ENCODE results near the gene ZNF385A. TPM values are rescaled to one million over a fixed set of nuclear protein-coding genes. Genes with fewer than 3 reads are reported as not detected.

ZNF385A gene
- total and polyA plus RNA-seq, 9 of the 15 experiments (the other 6 are each of a cell fraction or from before 2014, with no cell fraction given): 1.0 to 111 (median 7.7) TPM

DNA sequence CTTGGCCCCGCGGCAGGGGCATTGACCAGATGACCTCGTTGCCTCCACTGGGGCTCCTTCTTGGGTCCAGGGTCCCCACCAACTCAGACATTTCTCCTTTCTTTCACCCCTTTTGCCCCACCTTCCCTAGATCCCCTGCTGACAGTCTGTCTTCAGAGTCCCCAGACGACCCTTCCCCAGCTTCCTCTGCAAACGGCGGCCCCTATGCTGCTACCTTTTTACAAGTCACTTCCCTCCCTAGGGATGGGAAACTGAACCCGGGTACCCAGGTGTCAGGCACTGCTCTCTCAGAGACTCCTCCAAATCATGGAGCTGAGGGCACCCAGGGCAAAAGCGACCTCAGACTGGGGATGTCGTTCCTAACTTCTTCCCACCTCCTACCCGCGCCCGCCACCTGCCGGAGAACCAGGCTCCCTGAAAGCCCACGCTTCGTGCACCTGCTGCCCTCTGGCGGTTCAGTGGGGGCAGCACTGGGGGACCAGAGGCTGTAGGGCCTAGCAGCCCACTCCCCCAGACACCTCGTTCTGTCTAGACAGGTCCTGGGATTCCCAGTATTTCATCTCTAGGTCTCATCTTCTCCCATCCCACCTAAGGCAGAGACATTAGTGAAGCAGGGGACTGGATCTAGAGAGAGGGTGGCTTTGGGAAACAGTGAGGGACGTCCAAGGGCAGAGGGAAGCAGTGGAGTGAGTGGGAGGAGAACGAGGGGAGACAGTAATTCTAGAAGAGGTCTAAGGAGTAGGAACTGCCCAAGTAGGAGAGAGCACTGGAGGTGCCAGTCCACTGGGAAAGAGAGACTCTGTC is 4.9 kb downstream of the ZNF385A start (continued):
- no peak for TF ChIP-seq KLF6 (CRISPR knock-in tag; IDR thresholded peaks at IDR 0.05; ENCODE audit: borderline replicate concordance)
- TF ChIP-seq HSF4 (CRISPR knock-in tag; IDR thresholded peaks at IDR 0.05; ENCODE audit: borderline replicate concordance): no peak
- no peak for TF ChIP-seq SMARCB1 (IDR thresholded peaks at IDR 0.05; ENCODE audit: insufficient read length, low read depth)
- no peak for TF ChIP-seq SNIP1 (IDR thresholded peaks at IDR 0.05; ENCODE audit: low read depth)
- TF ChIP-seq, protein P1, sequence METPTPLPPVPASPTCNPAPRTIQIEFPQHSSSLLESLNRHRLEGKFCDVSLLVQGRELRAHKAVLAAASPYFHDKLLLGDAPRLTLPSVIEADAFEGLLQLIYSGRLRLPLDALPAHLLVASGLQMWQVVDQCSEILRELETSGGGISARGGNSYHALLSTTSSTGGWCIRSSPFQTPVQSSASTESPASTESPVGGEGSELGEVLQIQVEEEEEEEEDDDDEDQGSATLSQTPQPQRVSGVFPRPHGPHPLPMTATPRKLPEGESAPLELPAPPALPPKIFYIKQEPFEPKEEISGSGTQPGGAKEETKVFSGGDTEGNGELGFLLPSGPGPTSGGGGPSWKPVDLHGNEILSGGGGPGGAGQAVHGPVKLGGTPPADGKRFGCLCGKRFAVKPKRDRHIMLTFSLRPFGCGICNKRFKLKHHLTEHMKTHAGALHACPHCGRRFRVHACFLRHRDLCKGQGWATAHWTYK (CRISPR knock-in tag; IDR thresholded peaks at IDR 0.05): 0 out of 2 replicates have a peak, but pooled peaks have one; percentile 14
- TF ChIP-seq XRCC3 (IDR thresholded peaks at IDR 0.05): no peak
- no peak for TF ChIP-seq CBX2 (IDR thresholded peaks at IDR 0.05; ENCODE audit: insufficient read depth, low read length, poor library complexity, severe bottlenecking)
- no peak for TF ChIP-seq ETV6 (IDR thresholded peaks at IDR 0.05; ENCODE audit: borderline replicate concordance in 1 of 2, low read depth in 2 of 2, low read length in 1 of 2)
- 0 out of 2 replicates have a peak, but pooled peaks have one; percentile 57 for TF ChIP-seq ETV6 (CRISPR knock-in tag; IDR thresholded peaks at IDR 0.05; ENCODE audit: borderline replicate concordance)
- TF ChIP-seq ETV1 (tag; conservative IDR thresholded peaks at IDR 0.05; ENCODE audit: low read depth): no peak
- no peak for TF ChIP-seq NFXL1 (CRISPR knock-in tag; IDR thresholded peaks at IDR 0.05)
- TF ChIP-seq CBX3 (IDR thresholded peaks at IDR 0.05; ENCODE audit: borderline replicate concordance in 1 of 2, low read length in 2 of 2): peak in 1 of 2 experiments; percentile 52; a peak in 1 of 3 replicates
- TF ChIP-seq ZBTB7A (IDR thresholded peaks at IDR 0.05; ENCODE audit: borderline replicate concordance, control insufficient read depth, low read depth, low read length): peak; percentile 99
- no peak for TF ChIP-seq GATA2 (CRISPR knock-in tag; IDR thresholded peaks at IDR 0.05)
- TF ChIP-seq BCOR (IDR thresholded peaks at IDR 0.05): peak; percentile 54; the same call in 1 of the 2 replicates
- no peak for TF ChIP-seq MCM7 (IDR thresholded peaks at IDR 0.05)
- no peak for TF ChIP-seq POLR2H (tag; IDR thresholded peaks at IDR 0.05; ENCODE audit: low read depth)
- TF ChIP-seq ZNF134 (CRISPR knock-in tag; conservative IDR thresholded peaks at IDR 0.05): no peak
- TF ChIP-seq, protein P2, sequence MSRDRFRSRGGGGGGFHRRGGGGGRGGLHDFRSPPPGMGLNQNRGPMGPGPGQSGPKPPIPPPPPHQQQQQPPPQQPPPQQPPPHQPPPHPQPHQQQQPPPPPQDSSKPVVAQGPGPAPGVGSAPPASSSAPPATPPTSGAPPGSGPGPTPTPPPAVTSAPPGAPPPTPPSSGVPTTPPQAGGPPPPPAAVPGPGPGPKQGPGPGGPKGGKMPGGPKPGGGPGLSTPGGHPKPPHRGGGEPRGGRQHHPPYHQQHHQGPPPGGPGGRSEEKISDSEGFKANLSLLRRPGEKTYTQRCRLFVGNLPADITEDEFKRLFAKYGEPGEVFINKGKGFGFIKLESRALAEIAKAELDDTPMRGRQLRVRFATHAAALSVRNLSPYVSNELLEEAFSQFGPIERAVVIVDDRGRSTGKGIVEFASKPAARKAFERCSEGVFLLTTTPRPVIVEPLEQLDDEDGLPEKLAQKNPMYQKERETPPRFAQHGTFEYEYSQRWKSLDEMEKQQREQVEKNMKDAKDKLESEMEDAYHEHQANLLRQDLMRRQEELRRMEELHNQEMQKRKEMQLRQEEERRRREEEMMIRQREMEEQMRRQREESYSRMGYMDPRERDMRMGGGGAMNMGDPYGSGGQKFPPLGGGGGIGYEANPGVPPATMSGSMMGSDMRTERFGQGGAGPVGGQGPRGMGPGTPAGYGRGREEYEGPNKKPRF (IDR thresholded peaks at IDR 0.05; ENCODE audit: low read depth, low read length): no peak
- TF ChIP-seq HEY1 (CRISPR knock-in tag; IDR thresholded peaks at IDR 0.05; ENCODE audit: borderline replicate concordance): no peak
- TF ChIP-seq ZNF354B (CRISPR knock-in tag; IDR thresholded peaks at IDR 0.05): no peak
- TF ChIP-seq TRIM24 (IDR thresholded peaks at IDR 0.05): 0 out of 4 replicates have a peak, but pooled peaks of 1 of the 2 experiments have one; percentile 15
- TF ChIP-seq WHSC1 (IDR thresholded peaks at IDR 0.05; ENCODE audit: low read length): no peak
- 0 out of 4 replicates have a peak, but pooled peaks of 1 of the 2 experiments have one; percentile 73 for TF ChIP-seq TBL1XR1 (IDR thresholded peaks at IDR 0.05; ENCODE audit: low read length in 2 of 2)
- TF ChIP-seq TSC22D4 (tag; IDR thresholded peaks at IDR 0.05): no peak
- TF ChIP-seq TCF3 (CRISPR knock-in tag; IDR thresholded peaks at IDR 0.05): 0 out of 2 replicates have a peak, but pooled peaks have one; percentile 20
- TF ChIP-seq CREM (IDR thresholded peaks at IDR 0.05; ENCODE audit: low read depth): peak; percentile 71
- no peak for TF ChIP-seq ZKSCAN3 (CRISPR knock-in tag; IDR thresholded peaks at IDR 0.05)
